Osteocyte (in vitro differentiated cells): Measurements from ENCODE around the gene ANKRD36C. TPM values are rescaled to one million over a fixed set of nuclear protein-coding genes. Genes with fewer than 3 reads are reported as not detected.
A peak's percentile ranks its signal among the peaks of the same experiment; 100 is the strongest.
"Not testable (repeated sequence)": the region's sequence is repeated elsewhere in the genome, so short reads cannot be mapped to it uniquely, and the experiment has no call there.

Experiments
- DNase-seq: peaks from one replicate; pipeline ENCODE4 v3.0.0; 2021; ENCODE audit warnings: mixed read lengths; ENCODE audit not compliant: unreplicated experiment; ENCODE audit errors: extremely low spot score
- H3K27ac Mint-ChIP-seq: one replicate; pipeline ENCODE4 v1.8.0; 2021; ENCODE audit warnings: mild to moderate bottlenecking, mixed read lengths; ENCODE audit not compliant: unreplicated experiment
- H3K27me3 Mint-ChIP-seq: one replicate; pipeline ENCODE4 v1.8.0; 2021; ENCODE audit warnings: mixed read lengths; ENCODE audit not compliant: unreplicated experiment
- H3K36me3 Mint-ChIP-seq: one replicate; pipeline ENCODE4 v1.8.0; 2021; ENCODE audit warnings: mixed read lengths; ENCODE audit not compliant: unreplicated experiment
- H3K4me1 Mint-ChIP-seq: one replicate; pipeline ENCODE4 v1.8.0; 2021; ENCODE audit warnings: mixed read lengths; ENCODE audit not compliant: unreplicated experiment
- H3K4me3 Mint-ChIP-seq: one replicate; pipeline ENCODE4 v1.8.0; 2021; ENCODE audit warnings: mild to moderate bottlenecking, moderate library complexity, mixed read lengths; ENCODE audit not compliant: unreplicated experiment
- H3K9me3 Mint-ChIP-seq: one replicate; pipeline ENCODE4 v1.8.0; 2021; ENCODE audit warnings: mixed read lengths; ENCODE audit not compliant: unreplicated experiment
- CTCF ChIP-seq: fragments of 200-600 bp; sonication (generic); IDR thresholded peaks from 2 replicates; pipeline ENCODE4 v1.5.0; 2021; ENCODE audit warnings: antibody characterized with exemption, mild to moderate bottlenecking, moderate library complexity
- long read RNA-seq: library from polyadenylated mRNA; unstranded; transcript quantifications from one replicate; pipeline ENCODE4 v2.0.0, GENCODE V29; 2021
- total RNA-seq: library from RNA; stranded (reverse); gene quantifications from 2 replicates; pipeline ENCODE4 v1.2.1, GENCODE V29; 2021

The ANKRD36C gene
- total RNA-seq, result 41.7 and 45.0 TPM in 2 replicates
- long read RNA-seq, partial matches to known transcripts, result 28 of 40 reads
- long read RNA-seq, other reads (novel, unspliced or antisense), result 12 of 40 reads

GRCh38 chr2:95991351-95992094, at the start of gene ANKRD36C:
Gene ANKRD36C (minus strand): TSS chr2:95991824. CDS start chr2:95991708, 116 bp downstream.
- Mint-ChIP-seq H3K4me3 (peak within 1 kb of the TSS; percentile 95), H3K27ac (peak within 1 kb of the TSS; percentile 95), H3K27me3 (peaks cover 24% of the 10 kb centered on the region)
- not testable (repeated sequence) for H3K9me3 Mint-ChIP-seq, H3K4me1 Mint-ChIP-seq, DNase-seq, H3K36me3 Mint-ChIP-seq

- not testable (repeated sequence) for DNase-seq, H3K36me3 Mint-ChIP-seq, H3K27ac Mint-ChIP-seq, H3K27me3 Mint-ChIP-seq, H3K4me3 Mint-ChIP-seq, H3K9me3 Mint-ChIP-seq, H3K4me1 Mint-ChIP-seq
These were observed 43.9 kb upstream of the ANKRD36C start for GRCh38 chr2:96035554-96035953.

GRCh38 chr2:96034792-96035191, 43.2 kb upstream of the ANKRD36C start, which contains the start of gene GPAT2:
Gene GPAT2 (minus strand): TSS chr2:96034916. CDS start chr2:96032359, 2,557 bp downstream.
- not testable (repeated sequence) for H3K27me3 Mint-ChIP-seq, H3K27ac Mint-ChIP-seq, H3K4me1 Mint-ChIP-seq, H3K4me3 Mint-ChIP-seq, H3K9me3 Mint-ChIP-seq, H3K36me3 Mint-ChIP-seq, DNase-seq

- not testable (repeated sequence) for H3K27ac Mint-ChIP-seq, H3K27me3 Mint-ChIP-seq, H3K4me1 Mint-ChIP-seq, H3K36me3 Mint-ChIP-seq, DNase-seq, H3K9me3 Mint-ChIP-seq, H3K4me3 Mint-ChIP-seq
These were observed 42.4 kb upstream of the ANKRD36C start for GRCh38 chr2:96033997-96034396.

- H3K27ac Mint-ChIP-seq, DNase-seq, H3K4me3 Mint-ChIP-seq, H3K9me3 Mint-ChIP-seq, H3K36me3 Mint-ChIP-seq, H3K27me3 Mint-ChIP-seq, H3K4me1 Mint-ChIP-seq: not testable (repeated sequence)
These were observed 36.2 kb upstream of the ANKRD36C start for GRCh38 chr2:96027725-96028325.

DNA sequence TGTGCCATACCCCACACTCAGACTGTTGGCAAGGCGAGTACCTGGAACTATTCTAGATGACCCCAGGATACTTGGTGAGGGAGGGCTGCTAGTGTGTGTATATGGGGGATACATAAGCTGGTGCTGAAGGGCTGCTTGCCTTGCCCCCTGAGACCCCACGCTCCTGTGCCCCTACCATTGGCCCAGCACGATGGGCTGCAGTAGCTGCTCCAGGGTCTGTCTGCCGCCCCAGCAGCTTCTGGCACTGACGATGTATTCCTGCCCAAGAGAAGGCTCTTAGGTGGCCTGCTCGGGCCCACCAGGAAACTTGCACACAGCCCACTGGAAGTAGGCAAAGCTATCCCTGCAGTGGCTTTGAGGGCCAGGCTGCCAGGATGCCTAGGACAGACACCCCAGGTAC, 34.1 kb upstream of the ANKRD36C start:
- not testable (repeated sequence) for DNase-seq, H3K27me3 Mint-ChIP-seq, H3K9me3 Mint-ChIP-seq, H3K27ac Mint-ChIP-seq, H3K4me3 Mint-ChIP-seq, H3K4me1 Mint-ChIP-seq, H3K36me3 Mint-ChIP-seq

DNA sequence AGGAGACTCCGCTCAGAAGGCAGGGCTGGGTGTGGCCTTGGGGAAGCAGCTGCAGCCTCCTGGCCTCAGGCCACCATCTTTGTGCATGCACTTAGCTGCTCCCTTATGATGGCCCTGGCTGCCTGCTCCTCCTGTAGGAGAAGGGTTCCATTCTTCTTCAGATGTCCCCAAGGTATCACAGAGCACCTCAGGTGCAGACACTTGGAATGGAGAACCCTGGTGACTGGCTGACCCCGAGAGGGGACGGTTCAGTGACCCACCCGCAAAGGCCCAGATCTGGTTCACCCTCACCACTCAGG, 33.5 kb upstream of the ANKRD36C start:
- peaks cover 2% of the 10 kb centered on the region for H3K4me1 Mint-ChIP-seq
- H3K27me3 Mint-ChIP-seq, result no peaks in the 10 kb centered on the region
- no peak overlapping the region for H3K27ac Mint-ChIP-seq
- TF ChIP-seq CTCF, result no peak
- H3K36me3 Mint-ChIP-seq, result no peaks in the 10 kb centered on the region
- no peak for DNase-seq
- H3K9me3 Mint-ChIP-seq, result no peaks in the 10 kb centered on the region
- no peak overlapping the region for H3K4me3 Mint-ChIP-seq
